Ureter (tissue), 1 donor: ENCODE results near the gene WDFY2. TPM values are rescaled to one million over a fixed set of nuclear protein-coding genes. Genes with fewer than 3 reads are reported as not detected.
"Not testable (repeated sequence)": the region's sequence is repeated elsewhere in the genome, so short reads cannot be mapped to it uniquely, and the experiment has no call there.

Experiments
- DNase-seq: peaks from one replicate; pipeline ENCODE4 v3.0.0-alpha.2; 2020; ENCODE audit warnings: low spot score
- total RNA-seq: library from RNA; stranded (reverse); gene quantifications from one replicate; pipeline ENCODE4 v1.2.4, GENCODE V29; 2023
- donor health status: DM: yes; HTN: yes; CAD: no.

Gene WDFY2
- total RNA-seq, 1 donor from 2014 or later: 17.2 TPM

- no peak for DNase-seq
These were observed 20.0 kb upstream of the WDFY2 start for GRCh38 chr13:51564252-51564651.

DNA sequence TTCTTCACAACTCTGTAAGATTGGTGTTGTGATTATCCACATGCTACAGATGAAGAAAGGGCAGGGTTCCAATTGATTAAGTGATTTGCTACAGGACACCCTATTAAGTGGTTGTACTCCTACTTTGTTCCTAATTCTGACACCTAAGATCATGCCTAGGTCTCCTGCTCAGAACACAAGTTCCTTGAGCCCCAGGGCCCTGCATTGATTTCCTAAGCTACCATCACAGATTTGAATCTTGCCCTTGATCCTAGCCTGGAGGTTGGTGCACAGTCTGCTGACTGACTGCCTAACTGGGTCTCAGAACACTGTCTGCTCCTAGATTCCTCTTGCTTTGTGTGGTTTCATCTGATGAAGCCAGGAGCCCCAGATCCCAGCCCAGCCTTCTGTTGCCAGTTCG is 19.6 kb upstream of the WDFY2 start:
- DNase-seq: no peak

DNA sequence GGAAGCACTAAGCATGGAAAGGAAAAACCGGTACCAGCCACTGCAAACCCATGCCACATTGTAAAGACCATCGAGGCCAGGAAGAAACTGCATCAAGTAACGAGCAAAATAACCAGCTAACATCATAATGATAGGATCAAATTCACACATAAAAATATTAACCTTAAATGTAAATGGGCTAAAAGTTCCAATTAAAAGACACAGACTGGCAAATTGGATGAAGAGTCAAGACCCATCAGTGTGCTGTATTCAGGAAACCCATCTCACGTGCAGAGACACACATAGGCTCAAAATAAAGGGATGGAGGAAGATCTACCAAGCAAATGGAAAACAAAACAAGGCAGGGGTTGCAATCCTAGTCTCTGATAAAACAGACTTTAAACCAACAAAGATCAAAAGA is 15.3 kb upstream of the WDFY2 start:
- DNase-seq: not testable (repeated sequence)

DNA sequence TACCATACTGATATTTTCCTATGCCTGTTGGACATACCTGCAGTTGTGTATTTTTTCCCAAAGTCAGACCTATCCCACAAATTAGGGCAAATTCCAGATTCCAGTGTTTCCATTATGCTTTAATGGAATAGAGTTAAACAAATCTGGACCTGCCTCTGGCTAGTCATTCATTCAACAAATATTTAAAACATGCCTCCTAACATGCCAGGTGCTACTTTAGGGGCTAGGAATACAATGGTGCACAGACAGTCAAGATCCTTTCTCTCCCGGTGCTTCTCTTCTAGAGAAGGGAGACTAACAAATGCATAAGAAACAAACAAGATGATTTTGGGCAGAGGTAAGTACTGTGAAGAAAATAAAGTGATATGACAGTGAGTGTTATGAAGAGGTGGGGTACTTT is 7.5 kb upstream of the WDFY2 start:
- DNase-seq: no peak

- DNase-seq: no peak
These were observed 6.6 kb upstream of the WDFY2 start for GRCh38 chr13:51577690-51578089.

DNA sequence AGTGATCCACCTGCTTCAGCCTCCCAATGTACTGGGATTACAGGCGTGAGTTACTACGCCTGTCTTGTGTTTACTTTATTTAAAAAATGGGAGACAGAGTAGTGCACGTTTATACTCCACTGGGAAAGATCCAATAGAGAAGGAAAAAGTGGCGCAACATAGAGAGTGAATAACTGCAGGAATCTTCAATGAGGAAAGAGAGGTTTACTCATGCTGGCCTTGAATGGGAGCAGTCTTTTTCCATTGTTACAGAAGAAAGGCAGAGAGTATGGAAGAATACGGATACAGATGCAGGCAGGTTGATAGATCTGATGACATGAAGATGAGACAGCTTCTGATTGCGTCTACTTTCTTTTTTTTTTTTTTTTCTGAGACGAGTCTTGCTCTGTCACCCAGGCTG is 4.6 kb upstream of the WDFY2 start:
- DNase-seq: no peak

GRCh38 chr13:51581148-51581820 is 3.0 kb upstream of the WDFY2 start:
- DNase-seq: no peak

DNA sequence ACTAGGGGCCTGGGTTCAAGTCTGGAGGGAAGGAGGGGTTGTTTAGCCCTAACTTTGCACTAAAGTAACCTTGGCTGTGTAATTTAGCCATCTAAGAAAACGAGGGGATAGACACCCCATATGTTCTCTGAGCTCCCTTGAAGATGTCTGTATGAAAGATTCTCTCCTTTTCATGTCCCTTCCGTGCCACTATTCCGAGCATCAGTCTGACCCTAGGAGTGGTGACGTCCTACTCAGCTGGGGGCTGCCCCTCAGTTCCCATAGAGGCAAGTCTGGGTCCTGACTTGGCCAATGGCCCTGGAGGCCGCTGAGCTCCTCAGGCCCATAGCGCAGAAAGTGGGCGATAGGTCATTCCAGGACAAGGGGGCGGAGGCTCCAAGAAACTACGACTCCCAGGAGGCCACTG is 790 bp upstream of the WDFY2 start:
- no peak for DNase-seq

DNA sequence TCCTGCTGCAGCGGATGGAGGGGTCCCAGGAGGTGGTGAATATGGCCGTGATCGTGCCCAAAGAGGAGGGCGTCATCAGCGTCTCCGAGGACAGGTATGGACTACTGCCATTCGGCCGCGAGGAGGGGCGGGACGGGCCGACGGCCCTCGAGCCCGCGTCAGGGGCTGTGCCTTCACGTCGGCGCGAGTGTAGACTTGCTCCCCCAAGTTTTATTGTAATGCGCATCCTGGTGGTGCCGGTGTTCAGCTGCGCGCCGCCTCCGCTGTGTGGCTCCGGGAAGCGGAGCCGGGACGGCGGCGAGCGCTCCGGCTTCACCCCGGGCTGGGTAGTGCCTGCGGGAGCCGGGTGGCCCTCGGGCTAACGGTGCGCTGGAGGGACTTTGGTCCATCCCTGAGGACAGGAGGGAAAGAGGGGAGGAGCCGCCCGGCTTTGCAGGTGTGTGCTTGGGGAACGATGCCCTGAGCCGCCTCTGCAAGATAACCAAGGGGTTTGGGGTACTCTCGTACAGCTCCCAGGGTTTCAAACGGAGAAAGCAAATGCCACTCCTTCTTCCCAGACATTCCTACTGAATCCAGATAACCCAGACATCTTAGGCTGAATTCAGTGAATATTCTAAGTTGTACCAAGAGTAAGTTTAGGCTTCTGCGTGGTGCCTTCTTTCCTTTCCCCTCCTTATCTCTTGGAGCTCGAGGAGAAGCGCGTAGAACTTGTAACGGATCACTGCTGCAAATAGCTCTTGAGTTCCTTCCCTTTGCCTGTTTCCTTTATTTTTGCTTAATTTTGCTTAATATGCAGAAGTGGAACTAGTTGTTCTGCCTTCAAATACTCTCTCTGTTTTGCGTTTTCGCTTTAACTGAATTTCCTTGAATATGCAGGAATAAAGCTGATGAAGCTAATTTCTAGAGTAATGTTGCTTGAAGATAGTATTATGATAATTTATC is 740 bp downstream of the WDFY2 start:
- DNase-seq: no peak

DNA sequence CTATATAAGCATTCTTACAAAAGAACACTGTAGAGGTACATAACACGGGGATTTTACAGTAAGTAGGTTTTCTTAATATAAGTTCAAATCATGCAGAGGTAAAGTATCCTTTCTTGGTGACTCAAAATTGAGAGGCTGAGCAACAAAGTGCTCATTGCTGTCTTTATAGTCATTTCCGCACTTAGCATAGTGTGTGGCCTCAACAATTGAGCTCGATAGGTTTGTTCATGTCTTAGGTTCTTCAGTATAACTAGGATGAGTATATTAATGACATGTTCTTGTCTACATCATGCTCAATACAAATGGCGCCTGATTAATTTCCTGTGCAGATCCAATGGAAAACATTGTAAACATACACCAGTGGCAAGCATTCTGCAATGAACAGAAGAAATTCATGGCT is 1.4 kb downstream of the WDFY2 start:
- DNase-seq: no peak

- no peak for DNase-seq
These were observed 3.1 kb downstream of the WDFY2 start for GRCh38 chr13:51587372-51587771.

- DNase-seq: no peak
These were observed 4.2 kb downstream of the WDFY2 start for GRCh38 chr13:51588406-51588949.

- no peak for DNase-seq
These were observed 5.5 kb downstream of the WDFY2 start for GRCh38 chr13:51589793-51590192.

- DNase-seq: no peak
These were observed 6.1 kb downstream of the WDFY2 start for GRCh38 chr13:51590231-51590970.

GRCh38 chr13:51590971-51591627 is 6.8 kb downstream of the WDFY2 start:
- DNase-seq: no peak

GRCh38 chr13:51591938-51592337 is 7.7 kb downstream of the WDFY2 start:
- DNase-seq: not testable (repeated sequence)

GRCh38 chr13:51594432-51594831 is 10.2 kb downstream of the WDFY2 start:
- no peak for DNase-seq

GRCh38 chr13:51595416-51595815 is 11.2 kb downstream of the WDFY2 start:
- DNase-seq: no peak

DNA sequence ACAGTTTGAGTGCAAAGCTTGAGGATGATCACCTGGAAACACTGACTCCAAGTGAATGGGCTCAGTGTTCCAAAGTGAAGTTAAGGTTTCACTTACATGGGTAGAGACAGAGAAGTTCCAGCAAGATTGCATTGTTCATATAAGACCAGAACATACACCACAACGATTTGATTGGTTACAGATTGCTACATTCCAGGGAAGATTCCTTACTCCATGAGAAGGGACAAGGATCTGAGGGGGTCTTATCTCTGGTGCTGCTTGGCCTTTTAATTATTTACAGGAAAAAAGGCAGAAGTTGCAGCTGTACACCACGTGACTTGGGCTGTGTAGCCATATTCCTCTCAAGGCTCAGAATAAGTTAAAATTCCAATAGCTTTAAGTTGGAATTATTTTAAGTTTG is 12.3 kb downstream of the WDFY2 start:
- no peak for DNase-seq

GRCh38 chr13:51599444-51600176 is 15.3 kb downstream of the WDFY2 start:
- no peak for DNase-seq

GRCh38 chr13:51600703-51601102 is 16.4 kb downstream of the WDFY2 start:
- DNase-seq: no peak
